NB4 (cell line): ENCODE data around the gene PMEL.

ENCODE experiments used
- POLR2A ChIP-seq: IDR thresholded peaks from 2 replicates; pipeline ENCODE4 v1.6.1; 2011; ENCODE audit warnings: mild to moderate bottlenecking; ENCODE audit not compliant: insufficient read length; ENCODE audit errors: extremely low read depth
- TF ChIP-seq, protein P1 (sequence below): IDR thresholded peaks from one replicate; pipeline ENCODE4 v1.5.1; 2012; ENCODE audit warnings: low read depth, low read length

GRCh38 chr12:55984861-55985260 is 19.0 kb upstream of the PMEL start:
- TF ChIP-seq POLR2A, result no peak
- TF ChIP-seq, protein P1, sequence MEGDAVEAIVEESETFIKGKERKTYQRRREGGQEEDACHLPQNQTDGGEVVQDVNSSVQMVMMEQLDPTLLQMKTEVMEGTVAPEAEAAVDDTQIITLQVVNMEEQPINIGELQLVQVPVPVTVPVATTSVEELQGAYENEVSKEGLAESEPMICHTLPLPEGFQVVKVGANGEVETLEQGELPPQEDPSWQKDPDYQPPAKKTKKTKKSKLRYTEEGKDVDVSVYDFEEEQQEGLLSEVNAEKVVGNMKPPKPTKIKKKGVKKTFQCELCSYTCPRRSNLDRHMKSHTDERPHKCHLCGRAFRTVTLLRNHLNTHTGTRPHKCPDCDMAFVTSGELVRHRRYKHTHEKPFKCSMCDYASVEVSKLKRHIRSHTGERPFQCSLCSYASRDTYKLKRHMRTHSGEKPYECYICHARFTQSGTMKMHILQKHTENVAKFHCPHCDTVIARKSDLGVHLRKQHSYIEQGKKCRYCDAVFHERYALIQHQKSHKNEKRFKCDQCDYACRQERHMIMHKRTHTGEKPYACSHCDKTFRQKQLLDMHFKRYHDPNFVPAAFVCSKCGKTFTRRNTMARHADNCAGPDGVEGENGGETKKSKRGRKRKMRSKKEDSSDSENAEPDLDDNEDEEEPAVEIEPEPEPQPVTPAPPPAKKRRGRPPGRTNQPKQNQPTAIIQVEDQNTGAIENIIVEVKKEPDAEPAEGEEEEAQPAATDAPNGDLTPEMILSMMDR, result no peak
